Osteocyte (in vitro differentiated cells): ENCODE results near the gene ANKRD33. TPM values are rescaled to one million over a fixed set of nuclear protein-coding genes. Genes with fewer than 3 reads are reported as not detected.

Experiments
- DNase-seq: peaks from one replicate; pipeline ENCODE4 v3.0.0; 2021; ENCODE audit warnings: mixed read lengths; ENCODE audit not compliant: unreplicated experiment; ENCODE audit errors: extremely low spot score
- H3K27ac Mint-ChIP-seq: one replicate; pipeline ENCODE4 v1.8.0; 2021; ENCODE audit warnings: mild to moderate bottlenecking, mixed read lengths; ENCODE audit not compliant: unreplicated experiment
- H3K27me3 Mint-ChIP-seq: one replicate; pipeline ENCODE4 v1.8.0; 2021; ENCODE audit warnings: mixed read lengths; ENCODE audit not compliant: unreplicated experiment
- H3K36me3 Mint-ChIP-seq: one replicate; pipeline ENCODE4 v1.8.0; 2021; ENCODE audit warnings: mixed read lengths; ENCODE audit not compliant: unreplicated experiment
- H3K4me1 Mint-ChIP-seq: one replicate; pipeline ENCODE4 v1.8.0; 2021; ENCODE audit warnings: mixed read lengths; ENCODE audit not compliant: unreplicated experiment
- H3K4me3 Mint-ChIP-seq: one replicate; pipeline ENCODE4 v1.8.0; 2021; ENCODE audit warnings: mild to moderate bottlenecking, moderate library complexity, mixed read lengths; ENCODE audit not compliant: unreplicated experiment
- H3K9me3 Mint-ChIP-seq: one replicate; pipeline ENCODE4 v1.8.0; 2021; ENCODE audit warnings: mixed read lengths; ENCODE audit not compliant: unreplicated experiment
- total RNA-seq: library from RNA; stranded (reverse); gene quantifications from 2 replicates; pipeline ENCODE4 v1.2.1, GENCODE V29; 2021
- TF ChIP-seq, protein P1 (sequence below): fragments of 200-600 bp; sonication (generic); IDR thresholded peaks from 2 replicates; pipeline ENCODE4 v1.5.0; 2021; ENCODE audit warnings: antibody characterized with exemption, mild to moderate bottlenecking, moderate library complexity

ANKRD33 gene
- total RNA-seq, 1 donor from 2014 or later = not detected

DNA sequence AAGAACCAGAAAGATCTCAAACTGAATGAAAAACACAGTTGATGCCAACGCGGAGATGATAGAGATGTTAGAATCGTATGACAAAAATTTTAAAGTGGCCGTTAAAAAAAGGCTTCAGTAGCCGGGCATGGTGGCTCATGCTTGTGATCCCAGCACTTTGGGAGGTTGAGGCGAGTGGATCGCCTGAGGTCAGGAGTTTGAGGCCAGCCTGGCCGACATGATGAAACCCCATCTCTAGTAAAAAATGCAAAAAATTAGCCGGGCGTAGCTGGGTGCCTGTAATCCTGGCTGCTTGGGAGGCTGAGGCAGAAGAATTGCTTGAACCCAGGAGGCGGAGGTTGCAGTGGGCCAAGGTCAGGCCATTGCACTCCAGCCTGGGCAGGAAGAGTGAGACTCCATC lies 14.0 kb downstream of the ANKRD33 start:
- Mint-ChIP-seq H3K4me3 (no peak overlapping the region), H3K9me3 (no peaks in the 10 kb centered on the region), H3K36me3 (no peaks in the 10 kb centered on the region), H3K27me3 (no peaks in the 10 kb centered on the region), H3K4me1 (peaks cover 8% of the 10 kb centered on the region), H3K27ac (no peak overlapping the region)
- DNase-seq = no peak
- TF ChIP-seq, protein P1, sequence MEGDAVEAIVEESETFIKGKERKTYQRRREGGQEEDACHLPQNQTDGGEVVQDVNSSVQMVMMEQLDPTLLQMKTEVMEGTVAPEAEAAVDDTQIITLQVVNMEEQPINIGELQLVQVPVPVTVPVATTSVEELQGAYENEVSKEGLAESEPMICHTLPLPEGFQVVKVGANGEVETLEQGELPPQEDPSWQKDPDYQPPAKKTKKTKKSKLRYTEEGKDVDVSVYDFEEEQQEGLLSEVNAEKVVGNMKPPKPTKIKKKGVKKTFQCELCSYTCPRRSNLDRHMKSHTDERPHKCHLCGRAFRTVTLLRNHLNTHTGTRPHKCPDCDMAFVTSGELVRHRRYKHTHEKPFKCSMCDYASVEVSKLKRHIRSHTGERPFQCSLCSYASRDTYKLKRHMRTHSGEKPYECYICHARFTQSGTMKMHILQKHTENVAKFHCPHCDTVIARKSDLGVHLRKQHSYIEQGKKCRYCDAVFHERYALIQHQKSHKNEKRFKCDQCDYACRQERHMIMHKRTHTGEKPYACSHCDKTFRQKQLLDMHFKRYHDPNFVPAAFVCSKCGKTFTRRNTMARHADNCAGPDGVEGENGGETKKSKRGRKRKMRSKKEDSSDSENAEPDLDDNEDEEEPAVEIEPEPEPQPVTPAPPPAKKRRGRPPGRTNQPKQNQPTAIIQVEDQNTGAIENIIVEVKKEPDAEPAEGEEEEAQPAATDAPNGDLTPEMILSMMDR = no peak

DNA sequence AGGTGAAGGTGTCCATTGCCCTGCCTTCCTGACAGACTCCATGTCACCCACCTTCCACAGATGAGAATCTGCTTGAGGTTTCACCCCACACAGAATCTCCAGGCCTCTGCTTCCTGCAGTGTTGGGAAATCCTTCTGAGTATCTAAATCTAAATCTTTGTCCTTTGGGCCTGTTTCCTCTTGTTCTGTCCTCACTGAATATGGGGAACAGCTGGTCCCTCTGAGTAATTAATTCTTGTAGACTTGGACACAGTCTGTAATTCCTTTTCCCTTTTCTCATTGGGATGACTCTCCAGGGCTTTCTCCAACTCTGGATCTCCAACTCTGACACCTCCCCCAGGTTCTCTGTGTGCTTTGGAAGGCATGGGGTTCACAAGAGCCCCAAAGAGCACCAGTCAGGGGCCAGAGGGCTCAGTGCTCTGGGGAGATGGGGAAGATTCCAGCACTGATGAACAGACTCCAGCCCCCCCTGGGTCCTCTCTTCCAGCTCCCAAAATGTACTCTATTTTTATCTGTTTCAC lies 17.1 kb downstream of the ANKRD33 start:
- Mint-ChIP-seq H3K4me3 (no peak overlapping the region), H3K9me3 (no peaks in the 10 kb centered on the region), H3K36me3 (no peaks in the 10 kb centered on the region), H3K27ac (no peak overlapping the region), H3K27me3 (no peaks in the 10 kb centered on the region), H3K4me1 (peaks cover 2% of the 10 kb centered on the region)
- TF ChIP-seq, protein P1 = no peak
- no peak for DNase-seq

DNA sequence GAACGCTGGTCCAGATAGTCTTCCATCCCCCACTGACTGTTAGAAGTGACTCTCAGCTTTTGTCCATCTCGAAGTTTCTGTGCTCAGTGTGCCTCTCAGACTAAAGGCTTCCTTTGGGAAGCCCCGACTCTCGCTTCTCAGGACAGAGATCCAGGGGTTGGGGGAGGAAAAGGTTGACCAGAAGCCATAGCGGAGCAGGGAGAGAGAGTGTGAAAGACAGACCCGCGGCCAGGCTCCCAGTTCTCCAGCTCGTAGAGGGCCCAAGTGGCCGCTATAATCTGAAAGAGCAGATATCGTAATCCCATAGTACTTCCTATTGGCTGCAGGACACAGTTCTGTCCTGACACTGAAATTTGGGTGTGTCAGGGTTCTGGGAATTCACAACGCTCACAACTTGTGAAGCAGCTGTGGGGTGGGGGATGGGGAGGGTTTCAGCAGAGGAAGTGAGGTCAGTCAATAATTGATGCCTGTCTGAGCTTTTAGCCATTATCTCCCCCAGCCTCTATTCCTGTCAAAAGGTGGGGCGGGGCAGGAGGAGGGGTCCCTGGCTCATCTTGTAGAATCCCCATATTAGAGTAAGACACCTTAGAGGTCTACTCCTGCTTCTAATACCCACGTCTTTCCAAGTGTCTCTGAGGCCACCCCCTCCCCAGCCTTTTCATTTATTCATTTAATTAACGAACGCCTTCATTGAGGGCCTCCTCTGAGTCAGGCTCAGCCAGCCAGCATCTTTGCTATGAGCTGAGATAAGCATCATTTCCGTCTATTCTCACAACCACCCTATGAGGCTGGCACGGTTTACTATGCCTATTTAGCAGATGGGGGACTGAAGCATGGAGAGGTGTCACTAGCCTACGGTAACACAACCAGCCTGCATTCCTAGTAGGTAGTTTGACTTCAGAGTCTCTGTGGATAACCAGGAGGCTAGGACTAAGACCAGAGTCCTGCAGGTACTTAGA lies 17.8 kb downstream of the ANKRD33 start:
- no peak overlapping the region for H3K4me3 Mint-ChIP-seq

DNA sequence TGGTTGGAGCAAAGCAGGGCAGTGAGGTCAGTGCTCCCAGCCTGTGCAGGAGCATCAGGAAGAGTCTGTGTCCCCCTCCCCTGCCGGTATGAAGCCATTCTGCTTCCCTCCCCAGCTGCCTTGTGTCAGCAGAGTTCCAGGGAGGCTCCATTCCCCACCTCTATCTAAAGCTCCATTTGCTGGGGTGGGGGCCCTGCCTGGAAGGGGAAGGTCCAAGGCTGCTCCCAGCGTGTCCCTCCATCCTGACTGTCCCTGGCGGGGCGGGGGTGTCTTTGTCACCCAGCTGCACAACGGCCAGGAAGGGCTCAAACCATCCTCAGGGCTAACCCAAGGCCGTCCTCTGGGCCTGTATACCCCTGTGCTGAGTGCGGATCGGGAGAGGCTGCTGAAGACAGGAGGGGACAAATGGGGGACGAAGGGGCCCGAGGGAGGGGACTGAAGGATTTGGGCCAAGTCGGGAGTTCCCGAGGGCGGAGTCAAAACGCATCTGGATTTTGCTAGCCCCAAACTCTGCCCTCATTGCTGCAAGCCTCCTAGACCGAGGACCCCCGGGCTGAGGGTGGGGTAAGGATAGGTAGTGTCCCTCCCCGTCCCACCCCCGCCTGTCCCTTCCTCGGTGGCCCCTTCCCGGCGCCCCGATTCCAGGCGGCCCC lies 18.7 kb downstream of the ANKRD33 start:
- Mint-ChIP-seq H3K4me3 (no peak overlapping the region), H3K27ac (no peak overlapping the region), H3K4me1 (peaks cover 6% of the 10 kb centered on the region), H3K27me3 (no peaks in the 10 kb centered on the region), H3K9me3 (no peaks in the 10 kb centered on the region), H3K36me3 (no peaks in the 10 kb centered on the region)
- TF ChIP-seq, protein P1 = no peak
- DNase-seq = no peak

More for the DNA sequence above, 17.8 kb downstream of the ANKRD33 start:
- TF ChIP-seq, protein P1 = no peak
- Mint-ChIP-seq H3K27me3 (no peaks in the 10 kb centered on the region), H3K9me3 (no peaks in the 10 kb centered on the region), H3K36me3 (no peaks in the 10 kb centered on the region), H3K27ac (no peak overlapping the region), H3K4me1 (peaks cover 6% of the 10 kb centered on the region)
- DNase-seq = no peak
